BE2C (cell line): Measurements from ENCODE around the gene LPIN3. TPM values are rescaled to one million over a fixed set of nuclear protein-coding genes. Genes with fewer than 3 reads are reported as not detected.
A peak's percentile ranks its signal among the peaks of the same experiment; 100 is the strongest.

Experiments used
- DNase-seq: peaks from one replicate; pipeline ENCODE4 v3.0.0-alpha.2; 2020
- H3K27me3 ChIP-seq: fragments of 250-450 bp; sonication (Bioruptor Pico); 2 replicates; pipeline ENCODE4 v1.5.1; 2020; ENCODE audit warnings: mild to moderate bottlenecking
- H3K36me3 ChIP-seq: fragments of 250-450 bp; sonication (Bioruptor Pico); 2 replicates; pipeline ENCODE4 v1.5.1; 2020; ENCODE audit warnings: mild to moderate bottlenecking
- H3K4me1 ChIP-seq: fragments of 250-450 bp; sonication (Bioruptor Pico); 2 replicates; pipeline ENCODE4 v1.5.1; 2020
- H3K4me3 ChIP-seq: 2 replicates; pipeline ENCODE4 v1.5.1; 2011; ENCODE audit warnings: low read depth, low read length
- H3K9me3 ChIP-seq: fragments of 250-450 bp; sonication (Bioruptor Pico); 2 replicates; pipeline ENCODE4 v1.5.1; 2020
- CTCF ChIP-seq: IDR thresholded peaks from 2 replicates; pipeline ENCODE4 v1.5.1; 2012; ENCODE audit warnings: mild to moderate bottlenecking, low read depth, low read length
- polyA plus RNA-seq: library from polyadenylated mRNA; unstranded; fragments of >200 nt; gene quantifications from one replicate; pipeline ENCODE4 v1.2.1, GENCODE V29; 2012; ENCODE audit warnings: low read depth, missing spikeins; ENCODE audit not compliant: insufficient read length, insufficient read depth

LPIN3 gene
- 0.36 TPM for polyA plus RNA-seq

GRCh38 chr20:41340327-41341055 lies at the start of gene LPIN3:
LPIN3 (plus strand) TSS chr20:41340821; CDS start chr20:41345804, 4,983 bp downstream.
- Histone ChIP-seq H3K4me3 (peak within 1 kb of the TSS; percentile 52), H3K27me3 (no peaks in the 10 kb centered on the region), H3K9me3 (no peaks in the 10 kb centered on the region), H3K4me1 (no peaks in the 10 kb centered on the region), H3K36me3 (no peaks in the 10 kb centered on the region)
- DNase-seq, result peak; percentile 91
- TF ChIP-seq CTCF, result peak; percentile 38

- Histone ChIP-seq H3K9me3 (no peaks in the 10 kb centered on the region), H3K4me3 (no peak overlapping the region), H3K4me1 (no peaks in the 10 kb centered on the region), H3K36me3 (no peaks in the 10 kb centered on the region), H3K27me3 (no peaks in the 10 kb centered on the region)
- TF ChIP-seq CTCF, result no peak
- no peak for DNase-seq
Observed at GRCh38 chr20:41293269-41294037, 47.2 kb upstream of the LPIN3 start.

- Histone ChIP-seq H3K36me3 (no peaks in the 10 kb centered on the region), H3K9me3 (no peaks in the 10 kb centered on the region), H3K4me3 (no peak overlapping the region), H3K27me3 (no peaks in the 10 kb centered on the region), H3K4me1 (no peaks in the 10 kb centered on the region)
- no peak for TF ChIP-seq CTCF
- no peak for DNase-seq
Observed at GRCh38 chr20:41299899-41300298, 40.7 kb upstream of the LPIN3 start.

GRCh38 chr20:41300383-41300782 lies 40.2 kb upstream of the LPIN3 start:
- TF ChIP-seq CTCF, result no peak
- no peaks in the 10 kb centered on the region for H3K9me3 ChIP-seq
- H3K36me3 ChIP-seq, result no peaks in the 10 kb centered on the region
- H3K4me1 ChIP-seq, result no peaks in the 10 kb centered on the region
- no peaks in the 10 kb centered on the region for H3K27me3 ChIP-seq
- H3K4me3 ChIP-seq, result no peak overlapping the region
- DNase-seq, result no peak

- Histone ChIP-seq H3K4me3 (no peak overlapping the region), H3K9me3 (no peaks in the 10 kb centered on the region), H3K36me3 (no peaks in the 10 kb centered on the region), H3K4me1 (no peaks in the 10 kb centered on the region), H3K27me3 (no peaks in the 10 kb centered on the region)
- no peak for DNase-seq
- no peak for TF ChIP-seq CTCF
Observed at GRCh38 chr20:41300886-41301285, 39.7 kb upstream of the LPIN3 start.

GRCh38 chr20:41304002-41304401 lies 36.6 kb upstream of the LPIN3 start:
- no peak for DNase-seq
- no peaks in the 10 kb centered on the region for H3K36me3 ChIP-seq
- no peak overlapping the region for H3K4me3 ChIP-seq
- no peaks in the 10 kb centered on the region for H3K9me3 ChIP-seq
- H3K4me1 ChIP-seq, result no peaks in the 10 kb centered on the region
- no peaks in the 10 kb centered on the region for H3K27me3 ChIP-seq
- TF ChIP-seq CTCF, result no peak
